GM23248 (cell line): ENCODE measurements around the gene SKP1. TPM values are rescaled to one million over a fixed set of nuclear protein-coding genes. Genes with fewer than 3 reads are reported as not detected.

ENCODE experiments used
- DNase-seq: peaks from one replicate; pipeline ENCODE4 v3.0.0-alpha.2; 2015
- H2AFZ ChIP-seq: fragments of 200-600 bp; sonication (generic); 2 replicates; pipeline ENCODE4 v1.6.1; 2016; ENCODE audit warnings: antibody characterized with exemption
- H3F3A ChIP-seq: fragments of 200-600 bp; sonication (generic); 2 replicates; pipeline ENCODE4 v1.6.1; 2016; ENCODE audit warnings: mild to moderate bottlenecking, antibody characterized with exemption, mixed run types; ENCODE audit not compliant: insufficient read depth
- H3K27ac ChIP-seq: fragments of 200-600 bp; sonication (generic); 2 replicates; pipeline ENCODE4 v1.5.1; 2016; ENCODE audit warnings: mild to moderate bottlenecking
- H3K27me3 ChIP-seq: fragments of 200-600 bp; sonication (generic); replicated peaks from 2 replicates; pipeline ENCODE4 v1.6.1; 2016; ENCODE audit warnings: mild to moderate bottlenecking; ENCODE audit not compliant: insufficient read depth
- H3K36me3 ChIP-seq: fragments of 200-600 bp; sonication (generic); 2 replicates; pipeline ENCODE4 v1.6.1; 2016; ENCODE audit warnings: low read depth, mild to moderate bottlenecking
- H3K4me1 ChIP-seq: fragments of 200-600 bp; sonication (generic); 2 replicates; pipeline ENCODE4 v1.6.1; 2016; ENCODE audit warnings: mild to moderate bottlenecking; ENCODE audit not compliant: insufficient read depth
- H3K4me2 ChIP-seq: fragments of 200-600 bp; sonication (generic); one replicate; pipeline ENCODE4 v1.6.1; 2016; ENCODE audit warnings: mild to moderate bottlenecking; ENCODE audit not compliant: unreplicated experiment
- H3K4me3 ChIP-seq: fragments of 200-600 bp; sonication (generic); 2 replicates; pipeline ENCODE4 v1.5.1; 2016; ENCODE audit warnings: mild to moderate bottlenecking
- H3K79me2 ChIP-seq: fragments of 200-600 bp; sonication (generic); 2 replicates; pipeline ENCODE4 v1.6.1; 2016; ENCODE audit warnings: mild to moderate bottlenecking; ENCODE audit not compliant: insufficient read depth
- H3K9ac ChIP-seq: fragments of 200-600 bp; sonication (generic); 2 replicates; pipeline ENCODE4 v1.6.1; 2016; ENCODE audit warnings: mild to moderate bottlenecking
- H3K9me2 ChIP-seq: fragments of 200-600 bp; sonication (generic); 2 replicates; pipeline ENCODE4 v1.6.1; 2016; ENCODE audit warnings: mixed run types, mild to moderate bottlenecking, moderate library complexity; ENCODE audit not compliant: insufficient read depth
- H3K9me3 ChIP-seq: fragments of 200-600 bp; sonication (generic); one replicate; pipeline ENCODE4 v1.6.1; 2017; ENCODE audit warnings: low read depth
- H4K20me1 ChIP-seq: fragments of 200-600 bp; sonication (generic); 2 replicates; pipeline ENCODE4 v1.6.0; 2016; ENCODE audit not compliant: insufficient read depth
- EZH2 ChIP-seq: fragments of 200-600 bp; sonication (generic); IDR thresholded peaks from 2 replicates; pipeline ENCODE4 v1.6.1; 2018; ENCODE audit warnings: antibody characterized with exemption, mild to moderate bottlenecking; ENCODE audit not compliant: insufficient read depth, poor library complexity, severe bottlenecking
- EZH2phosphoT487 ChIP-seq: fragments of 200-600 bp; sonication (generic); IDR thresholded peaks from 2 replicates; pipeline ENCODE4 v1.6.1; 2018; ENCODE audit warnings: antibody characterized with exemption, moderate library complexity, mild to moderate bottlenecking, low read depth; ENCODE audit not compliant: insufficient read depth
- WGBS, 2 experiments: methylation state at CpG; one replicate each; pipeline ENCODE4 v1.1.6; 2015 to 2017; ENCODE audit warnings: low lambda C conversion rate in 2 of 2, low coverage in 1 of 2; ENCODE audit errors: missing lambda C conversion rate in 2 of 2; 5-methylcytosine and 5-hydroxymethylcytosine counted together
- in situ Hi-C: fragments of 300-500 bp; cut with MboI; formaldehyde crosslinking; loops from 2 replicates; pipeline ENCODE4 v1.15.0; 2020
- polyA plus RNA-seq: library from polyadenylated mRNA; unstranded; fragments of >200 nt; fragmentation: Nextera tagmentation; extraction: Ambion mirVana; gene quantifications from 2 replicates; pipeline ENCODE4 v1.2.1, GENCODE V29; 2016
- total RNA-seq: library from RNA; depleted of rRNA; stranded (reverse); fragments of >200 nt; shearing (Covaris generic); gene quantifications from 2 replicates; pipeline ENCODE4 v1.2.3, GENCODE V29; 2014

SKP1 gene
- total and polyA plus RNA-seq, 2 experiments from 2014 or later: 238 to 1,145 TPM

- peaks cover 7% of the 10 kb centered on the region; the same call in 1 of the 2 replicates for H3K4me1 ChIP-seq
- H2AFZ ChIP-seq: no peak overlapping the region
- H3K9me2 ChIP-seq: no peaks in the 10 kb centered on the region
- TF ChIP-seq EZH2: no peak
- DNase-seq: no peak
- no peaks in the 10 kb centered on the region for H3K9me3 ChIP-seq
- no peaks in the 10 kb centered on the region for H3K27me3 ChIP-seq
- no peaks in the 10 kb centered on the region for H3K36me3 ChIP-seq
- H4K20me1 ChIP-seq: no peaks in the 10 kb centered on the region
- H3K9ac ChIP-seq: no peak overlapping the region
- H3K4me3 ChIP-seq: no peak overlapping the region
- in situ Hi-C loops: no loop called here
- H3K4me2 ChIP-seq: no peak overlapping the region
- H3F3A ChIP-seq: no peaks in the 10 kb centered on the region
- H3K79me2 ChIP-seq: no peaks in the 10 kb centered on the region
- no peak overlapping the region for H3K27ac ChIP-seq
- WGBS, 2 experiments: 91 to 92% methylated on average over 9 to 10 of the region's 10 CpGs
These were observed 69.6 kb downstream of the SKP1 start for GRCh38 chr5:134106991-134107701.

GRCh38 chr5:134103998-134104654 is 72.6 kb downstream of the SKP1 start:
- TF ChIP-seq EZH2phosphoT487 (no peak), EZH2 (no peak)

GRCh38 chr5:134103397-134103796 is 73.4 kb downstream of the SKP1 start:
- Histone ChIP-seq H3K9me3 (no peaks in the 10 kb centered on the region), H3K27me3 (no peaks in the 10 kb centered on the region), H3K4me2 (no peak overlapping the region), H3K27ac (no peak overlapping the region), H3K9ac (no peak overlapping the region), H3K9me2 (no peaks in the 10 kb centered on the region), H3K36me3 (no peaks in the 10 kb centered on the region), H3F3A (0 out of 2 replicates have a peak, but pooled peaks cover 4% of the 10 kb centered on the region), H4K20me1 (no peaks in the 10 kb centered on the region), H3K4me3 (no peak overlapping the region), H2AFZ (no peak overlapping the region), H3K4me1 (no peaks in the 10 kb centered on the region), H3K79me2 (no peaks in the 10 kb centered on the region)
- WGBS, 2 experiments: 90 to 92% methylated on average over 9 of the region's 9 CpGs
- in situ Hi-C loops: no loop called here
- DNase-seq: no peak
- TF ChIP-seq EZH2 (no peak), EZH2phosphoT487 (no peak)

More at GRCh38 chr5:134103998-134104654, 72.6 kb downstream of the SKP1 start:
- Histone ChIP-seq H3K36me3 (no peaks in the 10 kb centered on the region), H3F3A (0 out of 2 replicates have a peak, but pooled peaks cover 4% of the 10 kb centered on the region), H3K4me1 (no peaks in the 10 kb centered on the region), H2AFZ (no peak overlapping the region), H3K27ac (no peak overlapping the region), H3K79me2 (no peaks in the 10 kb centered on the region), H3K4me3 (no peak overlapping the region), H3K4me2 (no peak overlapping the region), H3K9me2 (no peaks in the 10 kb centered on the region), H3K9ac (no peak overlapping the region), H4K20me1 (no peaks in the 10 kb centered on the region), H3K27me3 (no peaks in the 10 kb centered on the region), H3K9me3 (no peaks in the 10 kb centered on the region)
- WGBS, 2 experiments: 85 to 90% methylated on average over 10 to 11 of the region's 11 CpGs
- in situ Hi-C loops: no loop called here
- DNase-seq: no peak

GRCh38 chr5:134101686-134102439 is 74.9 kb downstream of the SKP1 start:
- Histone ChIP-seq H3K27me3 (no peaks in the 10 kb centered on the region), H3K36me3 (no peaks in the 10 kb centered on the region), H3K79me2 (no peaks in the 10 kb centered on the region), H3K9me3 (no peaks in the 10 kb centered on the region), H3F3A (0 out of 2 replicates have a peak, but pooled peaks cover 4% of the 10 kb centered on the region), H3K4me2 (no peak overlapping the region), H2AFZ (no peak overlapping the region), H3K9ac (no peak overlapping the region), H4K20me1 (no peaks in the 10 kb centered on the region), H3K27ac (no peak overlapping the region), H3K4me3 (no peak overlapping the region), H3K4me1 (no peaks in the 10 kb centered on the region), H3K9me2 (no peaks in the 10 kb centered on the region)
- 34 to 37% methylated on average over 18 of the region's 20 CpGs for WGBS, 2 experiments
- no peak for TF ChIP-seq EZH2
- no peak for TF ChIP-seq EZH2phosphoT487
- in situ Hi-C loops: no loop called here
- DNase-seq: peak; percentile 59
